Measurements from ENCODE around the gene SEC23B. TPM values are rescaled to one million over a fixed set of nuclear protein-coding genes. Genes with fewer than 3 reads are reported as not detected.

SEC23B gene
- total RNA-seq, 1 experiment from 2014 or later, result 85.8 TPM

DNA sequence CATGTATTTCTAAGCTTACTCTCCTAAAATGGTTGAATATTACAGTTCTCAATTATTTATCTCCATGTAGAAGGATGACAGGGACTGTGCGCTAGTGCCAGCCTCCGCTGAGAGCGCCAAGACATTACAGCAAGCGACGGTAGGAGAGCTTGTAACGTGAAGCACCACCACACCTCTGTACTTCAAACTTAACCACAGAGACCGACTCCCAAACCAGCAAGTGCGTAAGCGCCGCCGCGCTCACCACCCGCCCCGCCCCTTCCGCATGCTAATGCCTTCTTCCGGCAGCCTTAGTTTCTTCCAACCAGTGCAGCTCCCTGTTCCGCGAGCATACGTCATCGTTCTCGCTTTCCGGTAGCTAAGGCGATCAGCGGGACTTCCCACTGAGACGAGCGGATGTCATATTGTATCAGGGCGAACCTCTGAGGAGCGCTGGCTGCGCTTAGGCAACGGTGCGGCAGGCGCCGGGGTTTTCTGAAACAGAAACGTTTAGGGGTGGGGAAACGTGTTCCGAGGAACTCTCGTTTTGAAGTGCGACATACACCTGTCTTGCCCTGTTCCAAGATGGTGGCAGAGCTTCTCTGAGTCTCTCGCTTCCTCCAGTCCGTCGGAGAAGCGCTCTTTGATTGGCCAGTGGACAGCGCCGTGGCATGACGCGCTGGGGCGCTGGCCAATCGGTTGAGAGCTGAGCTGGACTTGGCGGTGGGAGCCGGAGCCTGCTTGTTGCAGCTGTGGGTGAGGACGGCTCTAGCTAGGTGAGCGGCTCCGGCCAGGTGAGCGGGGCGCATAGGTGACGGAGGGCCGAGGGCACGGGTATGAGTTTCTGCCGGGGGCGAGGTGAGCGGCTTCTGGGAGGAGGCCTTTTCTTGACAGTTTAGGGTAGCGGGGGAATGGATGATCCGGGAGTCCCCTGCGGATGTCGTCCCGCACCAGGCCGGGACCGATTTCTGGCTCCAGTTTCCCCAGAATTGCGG lies at the start of gene SEC23B (continued):
- TF ChIP-seq YY1 (IDR thresholded peaks at IDR 0.05; ENCODE audit: extremely low read depth, insufficient replicate concordance, low read depth, low read length), result peak; percentile 94
- peak; percentile 84 for TF ChIP-seq ELF1 (IDR thresholded peaks at IDR 0.05; ENCODE audit: borderline replicate concordance, low read depth)
- TF ChIP-seq, protein P1, sequence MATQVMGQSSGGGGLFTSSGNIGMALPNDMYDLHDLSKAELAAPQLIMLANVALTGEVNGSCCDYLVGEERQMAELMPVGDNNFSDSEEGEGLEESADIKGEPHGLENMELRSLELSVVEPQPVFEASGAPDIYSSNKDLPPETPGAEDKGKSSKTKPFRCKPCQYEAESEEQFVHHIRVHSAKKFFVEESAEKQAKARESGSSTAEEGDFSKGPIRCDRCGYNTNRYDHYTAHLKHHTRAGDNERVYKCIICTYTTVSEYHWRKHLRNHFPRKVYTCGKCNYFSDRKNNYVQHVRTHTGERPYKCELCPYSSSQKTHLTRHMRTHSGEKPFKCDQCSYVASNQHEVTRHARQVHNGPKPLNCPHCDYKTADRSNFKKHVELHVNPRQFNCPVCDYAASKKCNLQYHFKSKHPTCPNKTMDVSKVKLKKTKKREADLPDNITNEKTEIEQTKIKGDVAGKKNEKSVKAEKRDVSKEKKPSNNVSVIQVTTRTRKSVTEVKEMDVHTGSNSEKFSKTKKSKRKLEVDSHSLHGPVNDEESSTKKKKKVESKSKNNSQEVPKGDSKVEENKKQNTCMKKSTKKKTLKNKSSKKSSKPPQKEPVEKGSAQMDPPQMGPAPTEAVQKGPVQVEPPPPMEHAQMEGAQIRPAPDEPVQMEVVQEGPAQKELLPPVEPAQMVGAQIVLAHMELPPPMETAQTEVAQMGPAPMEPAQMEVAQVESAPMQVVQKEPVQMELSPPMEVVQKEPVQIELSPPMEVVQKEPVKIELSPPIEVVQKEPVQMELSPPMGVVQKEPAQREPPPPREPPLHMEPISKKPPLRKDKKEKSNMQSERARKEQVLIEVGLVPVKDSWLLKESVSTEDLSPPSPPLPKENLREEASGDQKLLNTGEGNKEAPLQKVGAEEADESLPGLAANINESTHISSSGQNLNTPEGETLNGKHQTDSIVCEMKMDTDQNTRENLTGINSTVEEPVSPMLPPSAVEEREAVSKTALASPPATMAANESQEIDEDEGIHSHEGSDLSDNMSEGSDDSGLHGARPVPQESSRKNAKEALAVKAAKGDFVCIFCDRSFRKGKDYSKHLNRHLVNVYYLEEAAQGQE (IDR thresholded peaks at IDR 0.05; ENCODE audit: low read depth), result no peak

DNA sequence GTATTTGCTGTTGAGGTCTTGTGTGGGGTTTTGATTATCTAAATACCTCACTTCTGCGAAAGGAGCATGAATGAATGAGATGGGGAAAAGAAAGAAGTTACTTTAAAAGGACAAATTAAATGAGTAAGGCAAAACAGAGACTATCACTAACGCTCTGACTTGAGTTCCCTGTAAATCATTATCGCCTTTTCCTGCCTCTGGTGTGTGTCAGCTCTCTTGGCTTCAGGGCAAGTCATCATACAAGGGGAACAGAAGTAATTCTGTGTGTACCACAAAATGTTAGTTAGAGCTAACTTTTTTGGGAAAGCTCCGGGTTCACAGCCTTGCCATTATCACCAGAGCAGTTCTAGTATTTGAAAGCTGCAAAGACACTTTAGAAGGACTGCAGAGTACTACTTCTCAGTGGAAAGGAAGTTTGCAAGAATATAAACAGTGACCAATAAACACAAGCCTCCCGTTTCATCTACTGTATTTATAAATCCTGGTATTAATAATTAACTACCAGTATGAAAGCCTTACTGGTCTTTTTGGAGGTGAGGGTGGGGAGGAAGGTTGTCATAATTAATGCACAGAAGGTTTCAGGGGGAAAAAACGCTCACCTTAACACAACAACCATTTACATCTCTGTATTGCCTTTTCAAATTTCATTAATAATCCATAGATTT lies 42.1 kb upstream of the SEC23B start:
- Histone ChIP-seq H3K9me2 (ENCODE audit: insufficient read depth) (no peaks in the 10 kb centered on the region), H4K20me1 (ENCODE audit: insufficient read depth) (no peaks in the 10 kb centered on the region), H3K27me3 (ENCODE audit: insufficient read depth, low read length) (no peaks in the 10 kb centered on the region), H3K9me3 (ENCODE audit: control insufficient read depth in 1 of 2, insufficient read depth in 1 of 2, low read depth in 1 of 2, low read length in 2 of 2) (no peaks in the 10 kb centered on the region), H3K4me2 (ENCODE audit: low read length) (peak overlapping the region; percentile 77), H3K36me3 (ENCODE audit: control insufficient read depth in 1 of 2, insufficient read depth in 2 of 2, low read length in 2 of 2) (peaks cover 0 to 7% of the 10 kb centered on the region in 2 experiments; a peak in 1 of 4 replicates), H3K27ac (ENCODE audit: low read depth, low read length) (no peak overlapping the region), H3K79me2 (ENCODE audit: insufficient read depth, low read length) (peaks cover 34% of the 10 kb centered on the region), H3K4me3 (replicated peaks in 1 of 2; ENCODE audit: low read depth in 1 of 2, low read length in 2 of 2) (peak overlapping the region in 1 of 2 experiments; percentile 82; a peak in 1 of 4 replicates), H3K4me1 (ENCODE audit: control insufficient read depth in 1 of 2, insufficient read depth in 2 of 2, low read length in 2 of 2) (peaks cover 13% of the 10 kb centered on the region in 2 experiments), H3K9ac (ENCODE audit: low read length) (no peak overlapping the region; the same call in 1 of the 2 replicates), H2AFZ (ENCODE audit: low read depth, low read length, poor library complexity, severe bottlenecking) (no peak overlapping the region)
- POLR2A ChIA-PET, result interaction anchor here (2.1 kb wide), 1 partner anchor 41 kb away, joined by 12 read pairs; the partner anchor contains the start of gene SEC23B
- intact Hi-C loops (cut with micrococcal nuclease), result loop anchor here (1.0 to 2.0 kb wide), 2 partner anchors 32 to 121 kb away; no protein-coding TSS in a partner anchor
- CTCF ChIA-PET, result no interaction called here
- DNase-seq (ENCODE audit: low read depth, low spot score) (no peak), ATAC-seq (no peak)
- no TSS peak for BruUV-seq (replicated peaks)
- RAD21 ChIA-PET (ENCODE audit: low non-redundant PET in 1 of 2, low total read pairs in 2 of 2, uncharacterized antibody in 2 of 2, unreplicated experiment in 2 of 2), result no interaction called here
- TF ChIP-seq SIN3A (IDR thresholded peaks at IDR 0.05; ENCODE audit: low read depth) (no peak), POLR2AphosphoS5 (IDR thresholded peaks at IDR 0.05; ENCODE audit: low read depth, low read length) (no peak), YY1 (IDR thresholded peaks at IDR 0.05; ENCODE audit: extremely low read depth, insufficient replicate concordance, low read depth, low read length) (no peak), POLR2A (IDR thresholded peaks at IDR 0.05; ENCODE audit: borderline replicate concordance, extremely low read depth, insufficient read depth, insufficient read length) (no peak), ZFX (IDR thresholded peaks at IDR 0.05) (no peak), JUND (IDR thresholded peaks at IDR 0.05) (no peak), ZNF274 (IDR thresholded peaks at IDR 0.05; ENCODE audit: low read depth, low read length) (no peak)
- TF ChIP-seq, protein P2, sequence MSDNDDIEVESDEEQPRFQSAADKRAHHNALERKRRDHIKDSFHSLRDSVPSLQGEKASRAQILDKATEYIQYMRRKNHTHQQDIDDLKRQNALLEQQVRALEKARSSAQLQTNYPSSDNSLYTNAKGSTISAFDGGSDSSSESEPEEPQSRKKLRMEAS (IDR thresholded peaks at IDR 0.05), result no peak
- TF ChIP-seq, protein P1 (IDR thresholded peaks at IDR 0.05; ENCODE audit: low read depth), result no peak
- TF ChIP-seq, protein P3, sequence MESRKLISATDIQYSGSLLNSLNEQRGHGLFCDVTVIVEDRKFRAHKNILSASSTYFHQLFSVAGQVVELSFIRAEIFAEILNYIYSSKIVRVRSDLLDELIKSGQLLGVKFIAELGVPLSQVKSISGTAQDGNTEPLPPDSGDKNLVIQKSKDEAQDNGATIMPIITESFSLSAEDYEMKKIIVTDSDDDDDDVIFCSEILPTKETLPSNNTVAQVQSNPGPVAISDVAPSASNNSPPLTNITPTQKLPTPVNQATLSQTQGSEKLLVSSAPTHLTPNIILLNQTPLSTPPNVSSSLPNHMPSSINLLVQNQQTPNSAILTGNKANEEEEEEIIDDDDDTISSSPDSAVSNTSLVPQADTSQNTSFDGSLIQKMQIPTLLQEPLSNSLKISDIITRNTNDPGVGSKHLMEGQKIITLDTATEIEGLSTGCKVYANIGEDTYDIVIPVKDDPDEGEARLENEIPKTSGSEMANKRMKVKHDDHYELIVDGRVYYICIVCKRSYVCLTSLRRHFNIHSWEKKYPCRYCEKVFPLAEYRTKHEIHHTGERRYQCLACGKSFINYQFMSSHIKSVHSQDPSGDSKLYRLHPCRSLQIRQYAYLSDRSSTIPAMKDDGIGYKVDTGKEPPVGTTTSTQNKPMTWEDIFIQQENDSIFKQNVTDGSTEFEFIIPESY (IDR thresholded peaks at IDR 0.05; ENCODE audit: extremely low read depth, insufficient replicate concordance, low read length), result no peak
